Parathyroid adenoma (tissue), 2 donors: ENCODE results near the gene TSPAN1.

ENCODE experiments used
- H2AFZ ChIP-seq: fragments of 300-600 bp; sonication (generic); one replicate; pipeline ENCODE4 v1.7.0; 2017; ENCODE audit warnings: antibody characterized with exemption, mild to moderate bottlenecking
- H3K27ac ChIP-seq: fragments of 300-600 bp; sonication (generic); one replicate; pipeline ENCODE4 v1.7.0; 2017
- H3K27me3 ChIP-seq: fragments of 300-600 bp; sonication (generic); one replicate; pipeline ENCODE4 v1.7.0; 2017; ENCODE audit warnings: low read length; ENCODE audit not compliant: control insufficient read depth, insufficient read depth
- H3K36me3 ChIP-seq: fragments of 300-600 bp; sonication (generic); one replicate; pipeline ENCODE4 v1.7.0; 2017; ENCODE audit warnings: low read length; ENCODE audit not compliant: control insufficient read depth, insufficient read depth
- H3K4me1 ChIP-seq: fragments of 300-600 bp; sonication (generic); one replicate; pipeline ENCODE4 v1.7.0; 2017; ENCODE audit warnings: control low read depth
- H3K4me2 ChIP-seq: fragments of 300-600 bp; sonication (generic); one replicate; pipeline ENCODE4 v1.7.0; 2017; ENCODE audit warnings: low read length
- H3K4me3 ChIP-seq: fragments of 300-600 bp; sonication (generic); one replicate; pipeline ENCODE4 v1.7.0; 2017; ENCODE audit warnings: low read depth, low read length
- H3K79me2 ChIP-seq: fragments of 300-600 bp; sonication (generic); one replicate; pipeline ENCODE4 v1.7.0; 2017; ENCODE audit warnings: control low read depth
- H3K9ac ChIP-seq: fragments of 300-600 bp; sonication (generic); one replicate; pipeline ENCODE4 v1.7.0; 2017; ENCODE audit warnings: mild to moderate bottlenecking
- H3K9me3 ChIP-seq: fragments of 300-600 bp; sonication (generic); one replicate; pipeline ENCODE4 v1.7.0; 2017; ENCODE audit warnings: low read length; ENCODE audit not compliant: control insufficient read depth
- TF ChIP-seq, protein P1 (sequence below): fragments of 300-600 bp; sonication (generic); IDR thresholded peaks from one replicate; pipeline ENCODE4 v1.7.0; 2017; ENCODE audit warnings: antibody characterized with exemption, mild to moderate bottlenecking
- donor health status: primary hyperparathyroidism.

Gene TSPAN1

GRCh38 chr1:46131712-46132528 is 43.0 kb upstream of the TSPAN1 start:
- H3K79me2 ChIP-seq, result no peaks in the 10 kb centered on the region
- H3K9ac ChIP-seq, result peak overlapping the region; percentile 46
- peak overlapping the region; percentile 98 for H3K4me2 ChIP-seq
- peak overlapping the region; percentile 80 for H3K4me3 ChIP-seq
- H3K36me3 ChIP-seq, result no peaks in the 10 kb centered on the region
- H3K4me1 ChIP-seq, result no peaks in the 10 kb centered on the region
- H3K27me3 ChIP-seq, result no peaks in the 10 kb centered on the region
- TF ChIP-seq, protein P1, sequence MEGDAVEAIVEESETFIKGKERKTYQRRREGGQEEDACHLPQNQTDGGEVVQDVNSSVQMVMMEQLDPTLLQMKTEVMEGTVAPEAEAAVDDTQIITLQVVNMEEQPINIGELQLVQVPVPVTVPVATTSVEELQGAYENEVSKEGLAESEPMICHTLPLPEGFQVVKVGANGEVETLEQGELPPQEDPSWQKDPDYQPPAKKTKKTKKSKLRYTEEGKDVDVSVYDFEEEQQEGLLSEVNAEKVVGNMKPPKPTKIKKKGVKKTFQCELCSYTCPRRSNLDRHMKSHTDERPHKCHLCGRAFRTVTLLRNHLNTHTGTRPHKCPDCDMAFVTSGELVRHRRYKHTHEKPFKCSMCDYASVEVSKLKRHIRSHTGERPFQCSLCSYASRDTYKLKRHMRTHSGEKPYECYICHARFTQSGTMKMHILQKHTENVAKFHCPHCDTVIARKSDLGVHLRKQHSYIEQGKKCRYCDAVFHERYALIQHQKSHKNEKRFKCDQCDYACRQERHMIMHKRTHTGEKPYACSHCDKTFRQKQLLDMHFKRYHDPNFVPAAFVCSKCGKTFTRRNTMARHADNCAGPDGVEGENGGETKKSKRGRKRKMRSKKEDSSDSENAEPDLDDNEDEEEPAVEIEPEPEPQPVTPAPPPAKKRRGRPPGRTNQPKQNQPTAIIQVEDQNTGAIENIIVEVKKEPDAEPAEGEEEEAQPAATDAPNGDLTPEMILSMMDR, result no peak
- H3K27ac ChIP-seq, result peak overlapping the region; percentile 99
- no peaks in the 10 kb centered on the region for H3K9me3 ChIP-seq
- peak overlapping the region; percentile 95 for H2AFZ ChIP-seq

DNA sequence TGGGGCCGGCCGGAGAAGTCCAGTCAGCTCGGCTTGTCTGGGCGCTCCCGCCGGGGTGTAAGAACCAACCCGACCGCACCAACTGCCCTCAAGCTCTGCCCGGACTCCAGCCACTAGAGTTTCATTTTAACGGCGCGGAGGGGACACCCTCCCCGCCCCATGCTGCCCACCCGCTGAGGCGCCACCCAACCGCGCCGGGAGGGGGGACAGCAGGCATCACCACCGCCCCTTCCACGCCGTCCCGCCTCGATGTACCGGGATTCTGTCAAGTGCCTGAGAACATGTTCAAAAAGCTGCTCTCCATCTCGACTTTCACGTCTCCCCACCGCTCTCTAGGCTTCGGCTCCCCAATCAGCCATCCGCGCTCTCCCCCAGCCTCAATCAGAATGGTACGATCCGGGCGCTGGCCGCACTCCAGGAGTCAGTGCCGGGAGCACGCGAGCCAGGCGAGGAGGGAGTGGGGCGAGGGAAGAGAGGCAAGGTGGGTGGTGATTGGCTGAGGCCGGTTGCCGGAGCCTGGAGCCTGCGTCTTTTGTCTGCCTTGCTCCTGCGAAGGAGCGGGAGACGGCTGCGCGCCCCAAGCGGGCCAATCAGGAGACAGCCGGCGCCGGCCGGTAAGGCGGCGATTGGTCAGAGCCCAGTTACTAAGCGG is 42.2 kb upstream of the TSPAN1 start, which contains the start of gene PIK3R3:
Gene PIK3R3, minus strand, starts transcription at position 101 of the 652 bp plus-strand sequence. CDS start 677 bp downstream, outside the sequence.
- H3K4me2 ChIP-seq, result peak within 1 kb of the TSS; percentile 98
- peak within 1 kb of the TSS; percentile 99 for H3K27ac ChIP-seq
- H3K4me3 ChIP-seq, result peak within 1 kb of the TSS; percentile 80
- no peaks in the 10 kb centered on the region for H3K36me3 ChIP-seq
- H3K9me3 ChIP-seq, result no peaks in the 10 kb centered on the region
- no peaks in the 10 kb centered on the region for H3K79me2 ChIP-seq
- TF ChIP-seq, protein P1, result no peak
- H3K4me1 ChIP-seq, result no peaks in the 10 kb centered on the region
- H3K27me3 ChIP-seq, result no peaks in the 10 kb centered on the region
- peak within 1 kb of the TSS; percentile 95 for H2AFZ ChIP-seq
- H3K9ac ChIP-seq, result peak within 1 kb of the TSS; percentile 46

DNA sequence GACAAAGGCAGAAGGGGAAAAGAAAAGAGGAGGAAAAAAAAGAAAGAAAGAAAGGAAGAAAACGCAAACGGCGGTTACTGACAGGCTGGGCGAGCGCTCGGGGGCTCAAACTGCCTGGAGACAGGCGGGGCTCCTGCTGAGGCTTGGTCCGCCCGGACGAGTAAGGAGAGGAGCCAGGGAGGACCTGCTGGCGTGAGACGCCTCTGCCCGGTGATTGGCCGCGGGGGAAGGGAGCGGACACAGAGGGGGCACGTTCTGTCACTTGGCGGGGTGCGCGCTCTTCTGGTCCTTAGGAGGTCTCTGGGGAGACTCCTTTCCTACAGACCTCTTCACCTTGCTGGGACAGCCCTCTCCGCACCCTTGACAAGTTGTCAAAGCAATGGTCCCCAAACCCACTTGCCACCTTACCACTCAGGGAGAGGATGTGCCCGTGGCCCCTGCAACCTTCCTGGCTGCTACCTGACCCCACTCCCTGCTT is 41.7 kb upstream of the TSPAN1 start:
- Histone ChIP-seq H3K27ac (peak overlapping the region; percentile 99), H3K27me3 (no peaks in the 10 kb centered on the region), H3K9me3 (no peaks in the 10 kb centered on the region), H3K4me3 (peak overlapping the region; percentile 80), H3K36me3 (no peaks in the 10 kb centered on the region), H3K79me2 (no peaks in the 10 kb centered on the region), H3K9ac (no peak overlapping the region), H3K4me2 (peak overlapping the region; percentile 78), H3K4me1 (no peaks in the 10 kb centered on the region), H2AFZ (peak overlapping the region; percentile 80)
- TF ChIP-seq, protein P1, result no peak

DNA sequence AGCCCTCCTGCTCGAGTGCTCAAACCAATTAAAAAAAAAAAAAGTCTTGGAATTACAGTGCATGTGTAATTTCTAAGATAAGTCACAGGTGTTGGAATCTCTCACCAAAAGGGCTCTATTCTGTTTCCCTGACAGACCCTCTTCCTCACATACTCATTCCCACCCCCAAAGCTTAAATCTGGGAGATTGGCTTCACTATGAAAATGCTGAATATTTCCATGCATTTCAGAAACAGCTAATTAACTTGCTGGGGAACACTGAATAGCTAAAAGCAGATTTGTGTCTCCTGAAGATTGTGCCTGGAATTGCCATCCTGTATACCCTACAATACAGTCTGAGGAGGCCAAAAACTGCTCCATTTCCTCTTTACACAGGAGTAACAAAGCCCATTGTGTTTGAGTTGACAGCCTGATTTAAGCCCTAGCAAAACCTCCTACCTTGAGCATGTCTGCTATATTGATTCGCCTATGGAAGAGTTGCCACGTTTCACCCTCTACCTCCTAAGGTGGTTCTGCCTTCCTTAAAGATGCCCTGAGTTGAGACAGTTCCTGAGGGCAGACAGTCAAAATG is 41.0 kb upstream of the TSPAN1 start:
- no peak overlapping the region for H3K9ac ChIP-seq

More for the DNA sequence above, 41.0 kb upstream of the TSPAN1 start:
- no peaks in the 10 kb centered on the region for H3K36me3 ChIP-seq
- H3K79me2 ChIP-seq, result no peaks in the 10 kb centered on the region
- no peaks in the 10 kb centered on the region for H3K4me1 ChIP-seq
- H3K9me3 ChIP-seq, result no peaks in the 10 kb centered on the region
- TF ChIP-seq, protein P1, result no peak
- peak overlapping the region; percentile 80 for H2AFZ ChIP-seq
- no peaks in the 10 kb centered on the region for H3K27me3 ChIP-seq
- H3K4me2 ChIP-seq, result peak overlapping the region; percentile 78
- H3K27ac ChIP-seq, result peak overlapping the region; percentile 99
- peak overlapping the region; percentile 80 for H3K4me3 ChIP-seq
